CD4-positive, alpha-beta T cell treated with Interleukin-4 for 4 hours (primary cell): ENCODE data around the gene FANCC.

Source experiments
- DNase-seq: peaks from one replicate; pipeline ENCODE4 v3.0.0-alpha.2; 2020

FANCC gene

DNA sequence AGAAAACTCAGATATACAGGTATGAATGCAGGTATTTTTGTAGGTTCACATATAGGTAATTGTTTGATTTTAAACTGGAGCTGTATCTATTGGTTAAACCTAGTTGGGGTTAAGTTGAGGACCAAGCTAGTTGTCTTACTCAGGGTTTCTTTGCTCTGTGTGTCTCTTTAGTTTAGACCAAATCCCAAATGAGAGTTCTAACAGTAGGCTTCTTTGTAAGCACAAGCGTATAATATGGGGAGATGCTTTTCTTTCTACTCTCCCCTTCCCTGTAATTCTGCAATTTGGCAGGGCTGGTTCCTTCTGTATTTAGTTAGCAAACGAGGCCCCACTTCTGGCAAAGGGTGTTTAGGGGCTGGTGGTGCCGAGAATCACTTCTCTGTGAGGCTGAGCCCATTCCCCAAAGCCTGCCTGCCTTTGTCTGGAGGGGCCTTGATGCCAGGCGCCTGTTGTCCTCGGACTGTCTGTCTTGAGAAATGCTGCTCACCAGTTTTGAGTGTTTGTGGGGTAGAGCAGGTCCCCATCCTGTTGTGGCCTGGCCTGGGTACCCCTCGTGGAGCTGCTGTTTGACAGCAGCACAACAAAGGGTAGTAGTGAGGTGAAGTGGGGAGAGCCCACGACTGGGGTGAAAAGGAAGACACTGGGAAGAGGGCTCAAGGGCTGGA lies 259.3 kb downstream of the FANCC start:
- no peak for DNase-seq

- DNase-seq: no peak
These were observed 260.4 kb downstream of the FANCC start for GRCh38 chr9:95057101-95057500.

DNA sequence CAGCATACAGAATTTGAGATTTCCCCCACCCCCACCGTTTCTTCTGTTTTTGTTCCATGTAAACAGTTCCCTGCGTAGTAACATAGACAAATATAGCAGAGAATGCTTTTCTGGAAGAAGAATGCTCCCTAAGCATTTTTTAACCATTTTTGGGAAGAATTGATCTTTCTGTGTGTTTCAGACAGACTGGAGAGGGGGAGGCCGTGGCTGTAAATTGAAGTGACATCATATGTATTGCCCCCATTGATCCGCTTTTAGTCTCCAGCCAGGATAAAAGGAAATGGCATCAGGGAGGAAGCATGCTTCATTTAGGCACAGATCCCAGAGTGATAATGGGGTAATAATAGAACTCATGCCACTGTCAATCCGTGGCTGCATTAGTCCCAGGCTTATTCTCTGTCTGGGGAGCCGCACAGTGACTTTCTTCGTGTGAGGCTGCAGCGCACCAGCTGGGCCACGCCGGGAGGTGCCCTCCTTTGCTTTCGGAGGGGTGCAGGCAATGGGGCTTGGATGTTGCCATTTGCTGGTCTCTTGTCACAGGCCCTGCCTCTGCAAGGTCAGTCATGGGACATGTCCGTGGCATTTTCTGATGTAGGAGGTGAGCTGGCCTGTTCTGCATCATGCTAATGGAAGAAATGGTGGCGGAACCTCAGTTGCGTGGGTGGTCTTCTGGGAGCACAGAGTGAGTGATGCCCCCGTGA lies 261.5 kb downstream of the FANCC start:
- DNase-seq: no peak

GRCh38 chr9:95055334-95055850 lies 262.1 kb downstream of the FANCC start:
- DNase-seq: no peak

DNA sequence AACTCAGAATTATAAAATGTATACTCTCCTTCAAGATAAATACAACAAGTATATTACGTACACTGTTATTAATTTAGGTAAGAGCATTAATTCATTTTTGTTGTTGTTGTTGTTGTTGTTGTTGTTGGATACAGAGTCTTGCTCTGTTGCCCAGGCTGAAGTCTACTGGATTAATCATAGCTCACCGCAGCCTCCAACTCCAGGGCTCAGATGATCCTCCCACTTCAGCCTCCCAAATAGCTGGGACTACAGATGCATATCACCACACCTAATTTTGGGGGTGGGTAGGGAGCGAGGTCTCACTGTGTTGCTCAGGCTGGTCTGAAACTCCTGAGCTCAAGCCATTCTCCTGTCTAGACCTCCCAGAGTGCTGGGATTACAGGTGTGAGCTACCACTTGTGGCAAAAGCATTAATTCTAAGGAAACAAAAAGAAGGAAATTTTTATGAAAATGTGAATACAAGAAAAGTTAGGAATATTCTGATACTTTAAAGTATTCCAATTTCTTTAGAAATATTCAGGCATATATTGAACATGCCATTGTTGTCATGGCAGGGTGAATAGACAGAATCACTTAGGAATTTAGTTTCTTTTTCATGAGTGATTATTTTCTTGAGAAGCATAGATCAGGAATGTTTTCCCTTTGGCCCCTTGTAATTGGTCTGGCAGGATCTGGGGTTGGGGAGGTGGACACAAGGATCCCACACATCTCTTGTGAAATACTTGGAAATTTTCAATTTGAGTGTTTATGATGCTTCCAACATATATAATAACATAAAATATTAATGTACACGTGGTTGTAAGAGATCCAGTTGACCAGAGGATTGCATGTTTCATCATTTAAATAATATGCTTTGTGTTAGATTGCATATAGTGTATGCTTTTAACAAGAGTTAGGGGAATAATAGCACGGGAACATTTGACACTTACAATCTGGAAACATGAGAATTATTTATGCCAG lies 263.6 kb downstream of the FANCC start:
- no peak for DNase-seq

GRCh38 chr9:95049761-95050160 lies 267.7 kb downstream of the FANCC start:
- DNase-seq: no peak
